HEK293T (cell line): ENCODE measurements around the gene GZMH.

Source experiments
- ARNT ChIP-seq: fragments of 450-650 bp; IDR thresholded peaks from 2 replicates; pipeline ENCODE4 v1.6.1; 2017; ENCODE audit warnings: mild to moderate bottlenecking
- BHLHE40 ChIP-seq: fragments of 450-650 bp; IDR thresholded peaks from 2 replicates; pipeline ENCODE4 v1.6.1; 2016; ENCODE audit warnings: mild to moderate bottlenecking, moderate library complexity, borderline replicate concordance
- CTBP1 ChIP-seq: fragments of 450-650 bp; IDR thresholded peaks from 2 replicates; pipeline ENCODE4 v1.6.1; 2016; ENCODE audit warnings: borderline replicate concordance
- ELF4 ChIP-seq: fragments of 450-650 bp; IDR thresholded peaks from 2 replicates; pipeline ENCODE4 v1.6.1; 2017; ENCODE audit warnings: antibody characterized with exemption
- FOXM1 ChIP-seq: fragments of 450-650 bp; IDR thresholded peaks from 2 replicates; pipeline ENCODE4 v1.6.1; 2017; ENCODE audit warnings: mild to moderate bottlenecking, borderline replicate concordance
- LEF1 ChIP-seq: fragments of 450-650 bp; IDR thresholded peaks from 2 replicates; pipeline ENCODE4 v1.6.1; 2017; ENCODE audit warnings: mild to moderate bottlenecking, borderline replicate concordance
- NFRKB ChIP-seq: fragments of 450-650 bp; IDR thresholded peaks from 2 replicates; pipeline ENCODE4 v1.6.1; 2016; ENCODE audit warnings: mild to moderate bottlenecking, moderate library complexity
- SUZ12 ChIP-seq: fragments of 450-650 bp; IDR thresholded peaks from 2 replicates; pipeline ENCODE4 v1.6.1; 2016; ENCODE audit warnings: mild to moderate bottlenecking
- TF ChIP-seq, protein P1 (sequence below): fragments of 450-650 bp; IDR thresholded peaks from 2 replicates; pipeline ENCODE4 v1.6.1; 2016

DNA sequence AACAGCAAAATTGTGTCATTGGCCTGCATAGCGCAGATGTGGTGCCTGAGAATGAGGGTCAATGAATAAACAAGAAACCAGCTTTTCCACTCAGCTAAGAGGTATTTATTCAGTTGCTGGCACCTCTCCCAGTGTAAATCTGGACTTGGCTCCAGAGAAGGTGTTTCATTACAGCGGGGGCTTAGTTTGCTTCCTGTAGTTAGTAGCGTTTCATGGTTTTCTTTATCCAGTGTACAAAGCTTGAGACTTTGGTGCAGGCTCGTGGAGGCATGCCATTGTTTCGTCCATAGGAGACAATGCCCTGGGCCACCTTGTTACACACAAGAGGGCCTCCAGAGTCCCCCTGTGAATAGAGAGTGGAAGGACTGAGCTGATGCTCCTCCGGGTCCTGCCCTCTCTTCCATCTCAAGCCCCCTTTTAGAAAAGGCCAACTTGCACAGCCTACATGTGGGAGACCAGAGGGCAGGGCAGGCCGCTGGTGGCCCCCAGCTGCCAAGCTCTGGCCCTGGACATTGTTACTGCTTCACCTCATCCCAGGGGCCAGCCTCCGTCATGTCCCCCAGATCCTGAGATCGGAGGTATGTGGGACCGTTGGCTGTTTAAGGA lies 21.5 kb upstream of the GZMH start:
- TF ChIP-seq BHLHE40 (no peak), LEF1 (no peak), NFRKB (no peak), FOXM1 (no peak), ELF4 (no peak), CTBP1 (no peak), SUZ12 (no peak), ARNT (no peak)
- TF ChIP-seq, protein P1, sequence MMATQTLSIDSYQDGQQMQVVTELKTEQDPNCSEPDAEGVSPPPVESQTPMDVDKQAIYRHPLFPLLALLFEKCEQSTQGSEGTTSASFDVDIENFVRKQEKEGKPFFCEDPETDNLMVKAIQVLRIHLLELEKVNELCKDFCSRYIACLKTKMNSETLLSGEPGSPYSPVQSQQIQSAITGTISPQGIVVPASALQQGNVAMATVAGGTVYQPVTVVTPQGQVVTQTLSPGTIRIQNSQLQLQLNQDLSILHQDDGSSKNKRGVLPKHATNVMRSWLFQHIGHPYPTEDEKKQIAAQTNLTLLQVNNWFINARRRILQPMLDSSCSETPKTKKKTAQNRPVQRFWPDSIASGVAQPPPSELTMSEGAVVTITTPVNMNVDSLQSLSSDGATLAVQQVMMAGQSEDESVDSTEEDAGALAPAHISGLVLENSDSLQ, result no peak
